GM06990 (cell line): ENCODE measurements around the gene CHMP6.

Source experiments
- DNase-seq: peaks from one replicate; pipeline ENCODE4 v3.0.0-alpha.2; 2011; ENCODE audit not compliant: insufficient read length; ENCODE audit errors: extremely low read depth
- H3K27me3 ChIP-seq: replicated peaks from 2 replicates; pipeline ENCODE4 v1.6.0; 2011; ENCODE audit warnings: low read length; ENCODE audit not compliant: control insufficient read depth, insufficient read depth
- H3K36me3 ChIP-seq: 2 replicates; pipeline ENCODE4 v1.5.1; 2011; ENCODE audit warnings: low read length; ENCODE audit not compliant: control insufficient read depth, insufficient read depth
- H3K4me3 ChIP-seq: replicated peaks from 2 replicates; pipeline ENCODE4 v1.5.1; 2011; ENCODE audit warnings: low read depth, mild to moderate bottlenecking, control low read depth, low read length
- TF ChIP-seq, protein P1 (sequence below): IDR thresholded peaks from 2 replicates; pipeline ENCODE4 v1.5.1; 2011; ENCODE audit warnings: low read length, control low read depth, mild to moderate bottlenecking, inconsistent platforms; ENCODE audit not compliant: insufficient read depth, poor library complexity, severe bottlenecking

The CHMP6 gene

GRCh38 chr17:80946449-80946848 is 45.2 kb upstream of the CHMP6 start:
- Histone ChIP-seq H3K4me3 (no peak overlapping the region), H3K36me3 (peaks cover 11% of the 10 kb centered on the region), H3K27me3 (no peaks in the 10 kb centered on the region)
- TF ChIP-seq, protein P1, sequence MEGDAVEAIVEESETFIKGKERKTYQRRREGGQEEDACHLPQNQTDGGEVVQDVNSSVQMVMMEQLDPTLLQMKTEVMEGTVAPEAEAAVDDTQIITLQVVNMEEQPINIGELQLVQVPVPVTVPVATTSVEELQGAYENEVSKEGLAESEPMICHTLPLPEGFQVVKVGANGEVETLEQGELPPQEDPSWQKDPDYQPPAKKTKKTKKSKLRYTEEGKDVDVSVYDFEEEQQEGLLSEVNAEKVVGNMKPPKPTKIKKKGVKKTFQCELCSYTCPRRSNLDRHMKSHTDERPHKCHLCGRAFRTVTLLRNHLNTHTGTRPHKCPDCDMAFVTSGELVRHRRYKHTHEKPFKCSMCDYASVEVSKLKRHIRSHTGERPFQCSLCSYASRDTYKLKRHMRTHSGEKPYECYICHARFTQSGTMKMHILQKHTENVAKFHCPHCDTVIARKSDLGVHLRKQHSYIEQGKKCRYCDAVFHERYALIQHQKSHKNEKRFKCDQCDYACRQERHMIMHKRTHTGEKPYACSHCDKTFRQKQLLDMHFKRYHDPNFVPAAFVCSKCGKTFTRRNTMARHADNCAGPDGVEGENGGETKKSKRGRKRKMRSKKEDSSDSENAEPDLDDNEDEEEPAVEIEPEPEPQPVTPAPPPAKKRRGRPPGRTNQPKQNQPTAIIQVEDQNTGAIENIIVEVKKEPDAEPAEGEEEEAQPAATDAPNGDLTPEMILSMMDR = no peak
- DNase-seq = no peak

DNA sequence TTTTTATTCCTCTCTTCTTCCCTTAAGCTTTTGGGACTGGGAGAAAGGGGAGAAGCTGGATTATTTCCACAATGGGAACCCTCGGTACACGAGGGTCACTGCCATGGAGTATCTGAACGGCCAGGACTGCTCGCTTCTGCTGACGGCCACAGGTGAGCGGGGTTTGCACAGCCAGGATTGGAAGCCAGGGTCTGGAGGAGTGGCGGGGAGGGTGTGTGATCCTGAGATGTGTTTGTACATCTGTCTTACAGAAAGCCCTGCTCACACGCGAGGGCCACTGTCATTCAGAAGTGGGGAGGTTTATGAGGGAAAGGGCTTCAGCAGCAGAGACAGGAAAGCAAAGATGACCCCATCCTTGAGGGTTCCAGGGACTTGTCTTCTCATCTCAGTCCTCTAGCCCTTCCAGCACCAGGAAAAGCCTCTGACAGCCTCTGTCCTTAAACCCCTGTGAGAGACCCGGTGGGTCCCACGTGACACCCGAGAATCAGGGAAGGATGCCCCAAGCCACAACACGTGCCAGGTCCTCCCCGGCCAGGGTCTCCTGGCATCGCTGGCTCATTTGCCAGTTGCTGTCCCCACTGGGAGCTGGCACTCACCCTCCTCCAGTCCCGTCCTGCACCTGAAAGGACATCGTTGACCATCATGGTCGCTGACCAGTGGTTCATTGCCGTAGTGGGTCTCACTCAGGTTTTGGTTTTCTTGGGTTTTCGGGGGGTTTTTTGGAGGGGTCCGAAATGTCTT is 44.3 kb upstream of the CHMP6 start:
- TF ChIP-seq, protein P1 = no peak
- Histone ChIP-seq H3K27me3 (no peaks in the 10 kb centered on the region), H3K4me3 (no peak overlapping the region), H3K36me3 (peaks cover 11% of the 10 kb centered on the region)
- DNase-seq = no peak

- peak; percentile 6 for DNase-seq
- no peak overlapping the region for H3K4me3 ChIP-seq
- TF ChIP-seq, protein P1 = no peak
Measured at GRCh38 chr17:80948019-80948975, 43.3 kb upstream of the CHMP6 start.

GRCh38 chr17:80948976-80949450 is 42.6 kb upstream of the CHMP6 start:
- no peak for DNase-seq
- Histone ChIP-seq H3K36me3 (peaks cover 11% of the 10 kb centered on the region), H3K4me3 (no peak overlapping the region), H3K27me3 (no peaks in the 10 kb centered on the region)
- TF ChIP-seq, protein P1 = no peak

More at GRCh38 chr17:80948019-80948975, 43.3 kb upstream of the CHMP6 start:
- peaks cover 11% of the 10 kb centered on the region for H3K36me3 ChIP-seq
- H3K27me3 ChIP-seq = no peaks in the 10 kb centered on the region

DNA sequence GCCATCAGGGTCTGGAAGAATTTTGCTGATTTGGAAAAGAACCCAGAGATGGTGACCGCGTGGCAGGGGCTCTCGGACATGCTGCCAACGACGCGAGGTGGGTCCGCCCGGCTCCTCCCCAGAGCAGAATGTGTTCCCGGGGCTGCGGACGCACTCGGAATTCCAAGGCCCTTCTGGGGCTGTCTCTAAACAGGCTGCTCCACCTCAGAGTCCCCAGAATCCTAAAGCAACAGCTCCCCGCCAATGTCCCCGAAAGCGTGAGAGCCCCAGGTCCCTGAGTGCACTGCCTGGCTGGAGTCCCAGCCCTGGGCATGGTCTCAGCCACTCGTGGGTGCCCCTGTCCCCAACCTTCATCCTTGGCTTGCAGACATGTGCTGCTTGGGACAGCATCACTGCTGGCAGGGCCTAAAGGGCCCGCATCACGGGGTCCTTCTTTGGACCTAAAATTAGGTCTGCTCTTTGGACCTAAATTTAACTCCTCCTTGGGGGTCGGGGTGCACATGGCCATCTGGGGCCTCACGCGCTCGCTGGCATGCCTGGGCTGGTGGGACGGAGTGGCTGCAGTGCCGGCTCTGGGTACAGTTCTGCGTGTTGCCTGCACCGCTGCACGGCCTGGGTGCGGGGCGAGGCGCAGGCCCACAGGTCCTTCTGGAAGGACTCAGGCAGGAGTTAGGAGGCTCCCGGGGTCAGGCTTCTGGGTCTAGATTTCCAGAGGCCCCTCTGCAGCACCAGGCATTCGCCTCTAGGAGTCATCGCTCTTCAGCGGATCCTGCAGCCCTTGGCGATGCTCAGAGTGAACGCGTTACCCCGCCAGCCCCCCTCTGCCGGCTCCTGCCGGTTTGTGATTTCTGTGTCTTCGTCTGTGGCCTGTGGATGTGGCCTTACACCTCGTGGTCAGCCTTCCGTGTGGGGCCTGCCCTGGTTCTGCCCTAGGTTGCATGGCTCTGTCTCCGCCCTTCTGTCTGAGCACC is 41.9 kb upstream of the CHMP6 start:
- Histone ChIP-seq H3K4me3 (no peak overlapping the region), H3K36me3 (peaks cover 11% of the 10 kb centered on the region), H3K27me3 (no peaks in the 10 kb centered on the region)
- DNase-seq = no peak
- TF ChIP-seq, protein P1 = no peak
